ENCODE results near the gene TM9SF4. TPM values are rescaled to one million over a fixed set of nuclear protein-coding genes. Genes with fewer than 3 reads are reported as not detected.
"Not testable (repeated sequence)": the region's sequence is repeated elsewhere in the genome, so short reads cannot be mapped to it uniquely, and the experiment has no call there.

The TM9SF4 gene
- total RNA-seq, 1 experiment from 2014 or later, result 26.9 TPM

GRCh38 chr20:32184961-32185603, 75.6 kb downstream of the TM9SF4 start:
- H3K36me3 ChIP-seq, result peaks cover 18% of the 10 kb centered on the region
- no peak overlapping the region for H3K27ac ChIP-seq
- no peak for DNase-seq (ENCODE audit: low read depth in 1 of 2, low spot score in 2 of 2)
- 0 out of 2 replicates have a peak, but pooled peaks cover 4% of the 10 kb centered on the region for H3K9me3 ChIP-seq (replicated peaks)
- peaks cover 15% of the 10 kb centered on the region for H3K4me1 ChIP-seq (replicated peaks)
- H3K27me3 ChIP-seq (replicated peaks), result no peaks in the 10 kb centered on the region
- no peak overlapping the region for H3K4me3 ChIP-seq

GRCh38 chr20:32186506-32186905, 77.0 kb downstream of the TM9SF4 start:
- Histone ChIP-seq H3K27ac (no peak overlapping the region), H3K4me1 (replicated peaks) (peaks cover 20% of the 10 kb centered on the region), H3K36me3 (peaks cover 21% of the 10 kb centered on the region), H3K27me3 (replicated peaks) (no peaks in the 10 kb centered on the region), H3K4me3 (no peak overlapping the region), H3K9me3 (replicated peaks) (0 out of 2 replicates have a peak, but pooled peaks cover 6% of the 10 kb centered on the region)
- no peak for DNase-seq (ENCODE audit: low read depth in 1 of 2, low spot score in 2 of 2)

GRCh38 chr20:32188376-32189122, 79.0 kb downstream of the TM9SF4 start:
- DNase-seq (ENCODE audit: low read depth in 1 of 2, low spot score in 2 of 2), result no peak
- Histone ChIP-seq H3K9me3 (replicated peaks) (0 out of 2 replicates have a peak, but pooled peaks cover 6% of the 10 kb centered on the region), H3K4me1 (replicated peaks) (peaks cover 20% of the 10 kb centered on the region), H3K4me3 (no peak overlapping the region), H3K36me3 (peaks cover 25% of the 10 kb centered on the region), H3K27me3 (replicated peaks) (no peaks in the 10 kb centered on the region), H3K27ac (no peak overlapping the region)

DNA sequence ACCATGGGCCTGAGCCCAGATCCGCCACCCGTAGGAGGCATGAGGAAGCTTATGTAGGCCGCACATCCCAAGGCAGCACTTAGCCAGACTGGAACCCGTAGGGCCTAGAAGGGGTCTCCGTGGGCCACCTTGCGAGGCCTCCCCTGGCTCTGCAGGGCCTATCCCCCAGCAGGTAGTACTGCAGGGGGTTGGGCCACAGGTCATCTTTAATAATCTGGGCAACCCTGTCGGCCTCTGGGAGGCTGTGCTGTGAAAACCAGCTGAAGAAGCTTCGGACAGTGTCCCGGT, 79.6 kb downstream of the TM9SF4 start:
- 0 out of 2 replicates have a peak, but pooled peaks cover 6% of the 10 kb centered on the region for H3K9me3 ChIP-seq (replicated peaks)
- H3K36me3 ChIP-seq, result peaks cover 25% of the 10 kb centered on the region
- no peak overlapping the region for H3K4me3 ChIP-seq
- no peak for DNase-seq (ENCODE audit: low read depth in 1 of 2, low spot score in 2 of 2)
- H3K27ac ChIP-seq, result no peak overlapping the region
- peaks cover 20% of the 10 kb centered on the region for H3K4me1 ChIP-seq (replicated peaks)
- H3K27me3 ChIP-seq (replicated peaks), result no peaks in the 10 kb centered on the region

GRCh38 chr20:32189691-32190615, 80.4 kb downstream of the TM9SF4 start:
- Histone ChIP-seq H3K27ac (peak overlapping the region; percentile 28), H3K36me3 (peaks cover 27% of the 10 kb centered on the region), H3K4me1 (replicated peaks) (peaks cover 20% of the 10 kb centered on the region), H3K27me3 (replicated peaks) (no peaks in the 10 kb centered on the region), H3K9me3 (replicated peaks) (0 out of 2 replicates have a peak, but pooled peaks cover 6% of the 10 kb centered on the region), H3K4me3 (peak overlapping the region; percentile 59)
- peak in 1 of 2 experiments; percentile 33 for DNase-seq (ENCODE audit: low read depth in 1 of 2, low spot score in 2 of 2)

GRCh38 chr20:32190616-32191415, 81.3 kb downstream of the TM9SF4 start:
- no peak overlapping the region; the same call in 1 of the 2 replicates for H3K27ac ChIP-seq
- peaks cover 35% of the 10 kb centered on the region for H3K36me3 ChIP-seq
- peak overlapping the region; percentile 59 for H3K4me3 ChIP-seq
- peaks cover 20% of the 10 kb centered on the region for H3K4me1 ChIP-seq (replicated peaks)
- no peaks in the 10 kb centered on the region for H3K27me3 ChIP-seq (replicated peaks)
- H3K9me3 ChIP-seq (replicated peaks), result 0 out of 2 replicates have a peak, but pooled peaks cover 6% of the 10 kb centered on the region
- no peak for DNase-seq (ENCODE audit: low read depth in 1 of 2, low spot score in 2 of 2)

DNA sequence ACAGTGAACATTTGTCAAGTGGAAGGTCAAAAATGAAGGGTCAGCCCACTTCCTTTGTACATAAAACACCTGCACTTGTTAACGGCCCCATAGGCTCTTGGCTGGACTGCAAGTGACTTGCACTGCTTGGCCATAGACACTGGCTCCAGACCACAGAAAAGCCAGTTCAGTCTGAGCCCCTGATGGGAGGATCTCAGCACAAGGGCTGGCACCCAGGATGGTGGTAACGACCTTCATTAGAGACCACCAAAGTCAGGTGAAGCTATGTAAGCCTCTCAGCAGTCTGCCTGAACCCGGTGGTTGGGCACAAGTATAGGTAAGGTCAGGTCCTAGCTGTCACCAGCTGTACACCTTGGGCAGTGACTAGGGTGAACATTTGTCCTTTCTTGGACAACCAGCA, 81.9 kb downstream of the TM9SF4 start:
- Histone ChIP-seq H3K4me3 (no peak overlapping the region), H3K9me3 (replicated peaks) (0 out of 2 replicates have a peak, but pooled peaks cover 6% of the 10 kb centered on the region), H3K27ac (no peak overlapping the region)

GRCh38 chr20:32191873-32192272, 82.4 kb downstream of the TM9SF4 start:
- H3K27ac ChIP-seq, result no peak overlapping the region
- no peak for DNase-seq (ENCODE audit: low read depth in 1 of 2, low spot score in 2 of 2)
- no peaks in the 10 kb centered on the region for H3K27me3 ChIP-seq (replicated peaks)

More for the DNA sequence above, 81.9 kb downstream of the TM9SF4 start:
- no peak for DNase-seq (ENCODE audit: low read depth in 1 of 2, low spot score in 2 of 2)
- Histone ChIP-seq H3K4me1 (replicated peaks) (peaks cover 20% of the 10 kb centered on the region), H3K27me3 (replicated peaks) (no peaks in the 10 kb centered on the region), H3K36me3 (peaks cover 41% of the 10 kb centered on the region)

DNA sequence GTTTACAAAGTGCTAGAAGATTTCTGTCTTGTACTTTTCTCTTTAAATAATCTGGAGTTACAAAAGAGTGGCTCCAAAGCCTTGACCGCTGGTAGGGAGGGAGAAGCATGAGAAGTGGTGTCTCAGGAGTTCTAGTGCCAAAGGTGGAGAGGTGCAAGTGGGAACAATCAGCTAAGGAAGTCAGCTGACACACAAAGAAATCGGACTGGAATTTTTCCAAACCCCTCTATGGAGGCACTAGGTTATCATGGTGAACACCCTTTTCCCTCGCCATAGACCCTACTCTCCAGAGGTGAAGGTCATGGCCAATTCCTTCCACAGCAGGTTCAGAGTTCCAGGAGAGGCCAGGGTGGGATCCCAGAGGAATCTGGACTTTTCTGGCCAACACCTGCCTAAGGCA, 83.2 kb downstream of the TM9SF4 start:
- Histone ChIP-seq H3K36me3 (peaks cover 54% of the 10 kb centered on the region), H3K27me3 (replicated peaks) (no peaks in the 10 kb centered on the region), H3K9me3 (replicated peaks) (0 out of 2 replicates have a peak, but pooled peaks cover 6% of the 10 kb centered on the region), H3K27ac (no peak overlapping the region), H3K4me3 (no peak overlapping the region), H3K4me1 (replicated peaks) (peaks cover 20% of the 10 kb centered on the region)
- DNase-seq (ENCODE audit: low read depth in 1 of 2, low spot score in 2 of 2), result no peak

More at GRCh38 chr20:32191873-32192272, 82.4 kb downstream of the TM9SF4 start:
- H3K4me1 ChIP-seq (replicated peaks), result peaks cover 20% of the 10 kb centered on the region
- 0 out of 2 replicates have a peak, but pooled peaks cover 6% of the 10 kb centered on the region for H3K9me3 ChIP-seq (replicated peaks)
- H3K4me3 ChIP-seq, result no peak overlapping the region
- H3K36me3 ChIP-seq, result peaks cover 46% of the 10 kb centered on the region

GRCh38 chr20:32193336-32193735, 83.8 kb downstream of the TM9SF4 start:
- H3K9me3 ChIP-seq (replicated peaks); DNase-seq (ENCODE audit: low read depth in 1 of 2, low spot score in 2 of 2); H3K4me3 ChIP-seq; H3K27ac ChIP-seq; H3K27me3 ChIP-seq (replicated peaks): not testable (repeated sequence)
- H3K36me3 ChIP-seq, result peaks cover 60% of the 10 kb centered on the region
- H3K4me1 ChIP-seq (replicated peaks), result peaks cover 20% of the 10 kb centered on the region

GRCh38 chr20:32193996-32194395, 84.5 kb downstream of the TM9SF4 start:
- H3K4me1 ChIP-seq (replicated peaks), result peaks cover 16% of the 10 kb centered on the region
- DNase-seq (ENCODE audit: low read depth in 1 of 2, low spot score in 2 of 2), result no peak
- no peak overlapping the region for H3K4me3 ChIP-seq
- no peaks in the 10 kb centered on the region for H3K27me3 ChIP-seq (replicated peaks)
- H3K27ac ChIP-seq, result no peak overlapping the region
- 0 out of 2 replicates have a peak, but pooled peaks cover 6% of the 10 kb centered on the region for H3K9me3 ChIP-seq (replicated peaks)
- H3K36me3 ChIP-seq, result peaks cover 60% of the 10 kb centered on the region

GRCh38 chr20:32195581-32195980, 86.1 kb downstream of the TM9SF4 start:
- no peaks in the 10 kb centered on the region; the same call in 1 of the 2 replicates for H3K4me1 ChIP-seq (replicated peaks)
- peaks cover 63% of the 10 kb centered on the region for H3K36me3 ChIP-seq
- H3K27me3 ChIP-seq (replicated peaks), result no peaks in the 10 kb centered on the region
- H3K4me3 ChIP-seq, result no peak overlapping the region
- DNase-seq (ENCODE audit: low read depth in 1 of 2, low spot score in 2 of 2), result no peak
- H3K27ac ChIP-seq, result no peak overlapping the region
- no peaks in the 10 kb centered on the region for H3K9me3 ChIP-seq (replicated peaks)

DNA sequence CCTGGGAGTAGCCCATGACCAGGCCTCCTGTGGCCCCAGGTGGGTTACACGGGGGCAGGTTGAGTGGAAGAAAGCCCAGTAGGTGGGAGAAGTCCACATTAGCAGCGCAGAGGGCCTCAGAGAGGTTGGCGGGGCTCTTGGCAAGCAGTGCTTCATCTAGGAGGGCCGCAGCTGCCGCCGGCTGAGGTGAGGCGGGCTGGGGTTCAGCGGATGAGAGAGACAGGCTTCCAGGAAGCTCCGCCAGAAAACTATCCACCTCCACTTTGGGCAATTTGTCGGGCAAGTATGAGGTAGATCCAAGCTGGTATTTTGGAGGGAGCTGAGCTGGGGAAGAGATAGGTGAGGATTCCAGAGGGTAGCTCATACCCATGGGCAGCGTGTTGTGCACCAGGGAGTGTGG, 87.1 kb downstream of the TM9SF4 start:
- H3K4me1 ChIP-seq (replicated peaks); H3K27me3 ChIP-seq (replicated peaks); H3K9me3 ChIP-seq (replicated peaks); H3K4me3 ChIP-seq; DNase-seq (ENCODE audit: low read depth in 1 of 2, low spot score in 2 of 2); H3K27ac ChIP-seq: not testable (repeated sequence)
- peaks cover 71% of the 10 kb centered on the region for H3K36me3 ChIP-seq

All from SJSA1 (cell line).